SK-N-SH treated with all-trans-retinoic acid at 6 μM for 48 hours (cell line): ENCODE data around the gene TIMM50.

Experiments
- ARNTL ChIP-seq: fragments of 450-650 bp; formaldehyde crosslinking; IDR thresholded peaks from 2 replicates; pipeline ENCODE4 v1.5.0; 2020; ENCODE audit warnings: low read depth, mild to moderate bottlenecking, moderate library complexity, borderline replicate concordance
- ISL1 ChIP-seq: fragments of 250-450 bp; sonication (Bioruptor Pico); IDR thresholded peaks from 2 replicates; pipeline ENCODE4 v2.1.2; 2022; ENCODE audit warnings: mild to moderate bottlenecking, moderate library complexity

DNA sequence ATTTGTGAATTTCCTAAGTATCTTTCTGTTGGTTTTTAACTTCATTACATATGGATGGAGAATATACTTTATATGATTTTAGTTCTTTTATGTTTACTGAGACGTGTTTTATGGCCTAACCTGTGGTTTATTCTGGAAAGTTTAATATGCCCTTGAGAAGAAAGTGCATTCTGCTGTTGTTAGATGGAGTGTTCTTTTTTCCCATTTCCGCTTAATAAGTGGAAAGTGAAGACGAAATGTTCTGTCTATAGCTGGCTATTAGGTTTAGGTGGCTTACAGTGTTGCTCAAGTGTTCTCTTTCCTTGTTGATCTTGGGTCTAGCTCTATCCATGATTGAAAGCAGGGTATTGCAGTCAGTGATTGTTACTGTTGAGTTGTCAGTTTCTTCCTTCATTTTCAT lies 17.2 kb upstream of the TIMM50 start:
- no peak for TF ChIP-seq ISL1 (CRISPR knock-in tag)
- no peak for TF ChIP-seq ARNTL (CRISPR knock-in tag)
